Neutrophil (primary cell): ENCODE results near the gene LIPM.

Experiments used
- H3K27ac ChIP-seq: fragments of 200-600 bp; sonication (generic); 2 replicates; pipeline ENCODE4 v1.5.1; 2016; ENCODE audit warnings: mild to moderate bottlenecking, moderate library complexity
- H3K27me3 ChIP-seq: fragments of 200-600 bp; sonication (generic); 2 replicates; pipeline ENCODE4 v1.6.0; 2016; ENCODE audit warnings: mild to moderate bottlenecking
- H3K36me3 ChIP-seq: fragments of 200-600 bp; sonication (generic); 2 replicates; pipeline ENCODE4 v1.5.1; 2017
- H3K4me1 ChIP-seq, 2 experiments: fragments of 200-600 bp in 1 of 2; sonication (generic) in 1 of 2; 1 replicate in 1 of 2; 2 replicates in 1 of 2; pipeline versions ENCODE4 v1.5.1 to v1.6.1; 2013 to 2016; ENCODE audit warnings: low read depth in 1 of 2, low read length in 1 of 2, mild to moderate bottlenecking in 1 of 2, moderate library complexity in 1 of 2; ENCODE audit not compliant: control insufficient read depth in 1 of 2, insufficient read depth in 1 of 2
- H3K4me3 ChIP-seq, 2 experiments: fragments of 200-600 bp in 1 of 2; sonication (generic) in 1 of 2; 1 replicate in 1 of 2; 2 replicates in 1 of 2; pipeline ENCODE4 v1.5.1; 2013 to 2016; ENCODE audit warnings: low read depth in 1 of 2, low read length in 1 of 2, mild to moderate bottlenecking in 1 of 2, moderate library complexity in 1 of 2
- H3K9me3 ChIP-seq: fragments of 200-600 bp; sonication (generic); 2 replicates; pipeline ENCODE4 v1.5.1; 2016
- CTCF ChIP-seq: fragments of 200-600 bp; sonication (generic); IDR thresholded peaks from 2 replicates; pipeline ENCODE4 v1.5.1; 2016; ENCODE audit warnings: antibody characterized with exemption

The LIPM gene

GRCh38 chr10:88803641-88804040, 1.1 kb downstream of the LIPM start:
- Histone ChIP-seq H3K27me3 (peaks cover 41% of the 10 kb centered on the region), H3K9me3 (no peaks in the 10 kb centered on the region), H3K27ac (no peak overlapping the region), H3K36me3 (no peaks in the 10 kb centered on the region), H3K4me1 (no peaks in the 10 kb centered on the region), H3K4me3 (no peak overlapping the region)
- no peak for TF ChIP-seq CTCF

GRCh38 chr10:88804083-88804812, 1.7 kb downstream of the LIPM start:
- TF ChIP-seq CTCF: no peak
- Histone ChIP-seq H3K9me3 (no peaks in the 10 kb centered on the region), H3K4me1 (no peaks in the 10 kb centered on the region)

GRCh38 chr10:88805361-88805760, 2.8 kb downstream of the LIPM start:
- Histone ChIP-seq H3K27me3 (peaks cover 25% of the 10 kb centered on the region), H3K4me3 (no peak overlapping the region), H3K27ac (no peak overlapping the region), H3K36me3 (no peaks in the 10 kb centered on the region), H3K9me3 (no peaks in the 10 kb centered on the region), H3K4me1 (no peaks in the 10 kb centered on the region)
- no peak for TF ChIP-seq CTCF

More at GRCh38 chr10:88804083-88804812, 1.7 kb downstream of the LIPM start:
- peaks cover 36% of the 10 kb centered on the region for H3K27me3 ChIP-seq
- no peaks in the 10 kb centered on the region for H3K36me3 ChIP-seq
- no peak overlapping the region for H3K27ac ChIP-seq
- H3K4me3 ChIP-seq: no peak overlapping the region

- Histone ChIP-seq H3K9me3 (no peaks in the 10 kb centered on the region), H3K4me3 (no peak overlapping the region)
These were observed 3.4 kb downstream of the LIPM start for GRCh38 chr10:88805924-88806323.

GRCh38 chr10:88809621-88810020, 7.1 kb downstream of the LIPM start:
- Histone ChIP-seq H3K27ac (no peak overlapping the region), H3K4me3 (no peak overlapping the region), H3K36me3 (no peaks in the 10 kb centered on the region), H3K9me3 (no peaks in the 10 kb centered on the region), H3K27me3 (no peaks in the 10 kb centered on the region), H3K4me1 (no peaks in the 10 kb centered on the region)
- TF ChIP-seq CTCF: no peak

More at GRCh38 chr10:88805924-88806323, 3.4 kb downstream of the LIPM start:
- H3K27me3 ChIP-seq: peaks cover 20% of the 10 kb centered on the region
- H3K36me3 ChIP-seq: no peaks in the 10 kb centered on the region
- no peaks in the 10 kb centered on the region for H3K4me1 ChIP-seq
- no peak for TF ChIP-seq CTCF
- no peak overlapping the region for H3K27ac ChIP-seq
